GM23248 (cell line): ENCODE data around the gene BHLHA9. TPM values are rescaled to one million over a fixed set of nuclear protein-coding genes. Genes with fewer than 3 reads are reported as not detected.
A peak's percentile ranks its signal among the peaks of the same experiment; 100 is the strongest.

ENCODE experiments used
- DNase-seq: peaks from one replicate; pipeline ENCODE4 v3.0.0-alpha.2; 2015
- H2AFZ ChIP-seq: fragments of 200-600 bp; sonication (generic); 2 replicates; pipeline ENCODE4 v1.6.1; 2016; ENCODE audit warnings: antibody characterized with exemption
- H3F3A ChIP-seq: fragments of 200-600 bp; sonication (generic); 2 replicates; pipeline ENCODE4 v1.6.1; 2016; ENCODE audit warnings: mild to moderate bottlenecking, antibody characterized with exemption, mixed run types; ENCODE audit not compliant: insufficient read depth
- H3K27ac ChIP-seq: fragments of 200-600 bp; sonication (generic); 2 replicates; pipeline ENCODE4 v1.5.1; 2016; ENCODE audit warnings: mild to moderate bottlenecking
- H3K27me3 ChIP-seq: fragments of 200-600 bp; sonication (generic); replicated peaks from 2 replicates; pipeline ENCODE4 v1.6.1; 2016; ENCODE audit warnings: mild to moderate bottlenecking; ENCODE audit not compliant: insufficient read depth
- H3K36me3 ChIP-seq: fragments of 200-600 bp; sonication (generic); 2 replicates; pipeline ENCODE4 v1.6.1; 2016; ENCODE audit warnings: low read depth, mild to moderate bottlenecking
- H3K4me1 ChIP-seq: fragments of 200-600 bp; sonication (generic); 2 replicates; pipeline ENCODE4 v1.6.1; 2016; ENCODE audit warnings: mild to moderate bottlenecking; ENCODE audit not compliant: insufficient read depth
- H3K4me2 ChIP-seq: fragments of 200-600 bp; sonication (generic); one replicate; pipeline ENCODE4 v1.6.1; 2016; ENCODE audit warnings: mild to moderate bottlenecking; ENCODE audit not compliant: unreplicated experiment
- H3K4me3 ChIP-seq: fragments of 200-600 bp; sonication (generic); 2 replicates; pipeline ENCODE4 v1.5.1; 2016; ENCODE audit warnings: mild to moderate bottlenecking
- H3K79me2 ChIP-seq: fragments of 200-600 bp; sonication (generic); 2 replicates; pipeline ENCODE4 v1.6.1; 2016; ENCODE audit warnings: mild to moderate bottlenecking; ENCODE audit not compliant: insufficient read depth
- H3K9ac ChIP-seq: fragments of 200-600 bp; sonication (generic); 2 replicates; pipeline ENCODE4 v1.6.1; 2016; ENCODE audit warnings: mild to moderate bottlenecking
- H3K9me2 ChIP-seq: fragments of 200-600 bp; sonication (generic); 2 replicates; pipeline ENCODE4 v1.6.1; 2016; ENCODE audit warnings: mixed run types, mild to moderate bottlenecking, moderate library complexity; ENCODE audit not compliant: insufficient read depth
- H3K9me3 ChIP-seq: fragments of 200-600 bp; sonication (generic); one replicate; pipeline ENCODE4 v1.6.1; 2017; ENCODE audit warnings: low read depth
- H4K20me1 ChIP-seq: fragments of 200-600 bp; sonication (generic); 2 replicates; pipeline ENCODE4 v1.6.0; 2016; ENCODE audit not compliant: insufficient read depth
- EZH2 ChIP-seq: fragments of 200-600 bp; sonication (generic); IDR thresholded peaks from 2 replicates; pipeline ENCODE4 v1.6.1; 2018; ENCODE audit warnings: antibody characterized with exemption, mild to moderate bottlenecking; ENCODE audit not compliant: insufficient read depth, poor library complexity, severe bottlenecking
- EZH2phosphoT487 ChIP-seq: fragments of 200-600 bp; sonication (generic); IDR thresholded peaks from 2 replicates; pipeline ENCODE4 v1.6.1; 2018; ENCODE audit warnings: antibody characterized with exemption, moderate library complexity, mild to moderate bottlenecking, low read depth; ENCODE audit not compliant: insufficient read depth
- WGBS, 2 experiments: methylation state at CpG; one replicate each; pipeline ENCODE4 v1.1.6; 2015 to 2017; ENCODE audit warnings: low lambda C conversion rate in 2 of 2, low coverage in 1 of 2; ENCODE audit errors: missing lambda C conversion rate in 2 of 2; 5-methylcytosine and 5-hydroxymethylcytosine counted together
- in situ Hi-C: fragments of 300-500 bp; cut with MboI; formaldehyde crosslinking; loops from 2 replicates; pipeline ENCODE4 v1.15.0; 2020
- polyA plus RNA-seq: library from polyadenylated mRNA; unstranded; fragments of >200 nt; fragmentation: Nextera tagmentation; extraction: Ambion mirVana; gene quantifications from 2 replicates; pipeline ENCODE4 v1.2.1, GENCODE V29; 2016
- total RNA-seq: library from RNA; depleted of rRNA; stranded (reverse); fragments of >200 nt; shearing (Covaris generic); gene quantifications from 2 replicates; pipeline ENCODE4 v1.2.3, GENCODE V29; 2014

The BHLHA9 gene
- total and polyA plus RNA-seq, 2 experiments from 2014 or later = not detected

DNA sequence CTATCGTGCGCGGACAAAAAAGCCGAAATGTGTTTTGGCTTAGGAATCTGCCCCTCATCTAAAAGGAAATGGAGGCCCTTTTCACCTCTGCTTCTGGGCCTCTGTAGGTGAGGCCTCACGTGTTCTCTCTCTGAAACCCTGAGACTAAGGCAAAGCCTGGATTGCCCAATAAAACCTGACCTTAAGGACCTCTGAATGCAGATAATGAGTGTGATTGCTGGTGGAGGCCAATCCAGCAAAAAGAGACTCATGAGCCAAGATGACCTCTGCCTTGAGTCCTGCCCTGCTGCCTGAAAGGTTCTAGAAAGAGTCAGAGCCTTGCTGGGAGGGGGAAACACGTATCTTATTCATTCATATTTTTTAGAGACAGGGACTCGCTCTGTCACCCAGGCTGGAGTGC, 45.9 kb upstream of the BHLHA9 start:
- Histone ChIP-seq H3K36me3 (no peaks in the 10 kb centered on the region), H4K20me1 (no peaks in the 10 kb centered on the region), H3K9ac (no peak overlapping the region), H3K27ac (no peak overlapping the region), H2AFZ (no peak overlapping the region), H3K9me3 (no peaks in the 10 kb centered on the region), H3K4me3 (no peak overlapping the region), H3K4me2 (no peak overlapping the region), H3F3A (no peaks in the 10 kb centered on the region), H3K79me2 (no peaks in the 10 kb centered on the region), H3K9me2 (no peaks in the 10 kb centered on the region), H3K4me1 (no peaks in the 10 kb centered on the region), H3K27me3 (peaks cover 24% of the 10 kb centered on the region)
- no peak for TF ChIP-seq EZH2
- TF ChIP-seq EZH2phosphoT487 = no peak
- in situ Hi-C loops = no loop called here
- 80 to 83% methylated on average over 7 of the region's 7 CpGs for WGBS, 2 experiments
- no peak for DNase-seq

DNA sequence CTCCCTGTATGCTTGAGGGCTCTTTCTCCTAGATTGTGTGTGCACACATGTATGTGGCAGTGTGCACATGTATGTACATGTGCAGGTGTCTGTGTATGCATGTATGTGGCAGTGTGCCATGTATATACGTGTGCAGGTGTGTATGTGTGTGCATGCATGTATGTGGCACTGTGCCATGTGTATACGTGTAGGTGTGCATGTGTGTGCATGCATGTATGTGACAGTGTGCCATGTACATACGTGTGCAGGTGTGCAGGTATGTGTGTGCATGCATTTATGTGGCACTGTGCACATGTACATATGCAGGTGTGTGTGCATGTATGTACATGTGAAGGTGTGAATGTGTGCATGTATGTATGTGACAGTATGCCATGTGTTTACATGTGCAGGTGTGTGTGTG, 43.9 kb upstream of the BHLHA9 start:
- Histone ChIP-seq H3K9ac (no peak overlapping the region), H4K20me1 (no peaks in the 10 kb centered on the region), H3K9me2 (no peaks in the 10 kb centered on the region), H3K4me1 (peaks cover 3% of the 10 kb centered on the region; the same call in 1 of the 2 replicates), H3K27ac (no peak overlapping the region), H2AFZ (no peak overlapping the region), H3K4me2 (no peak overlapping the region), H3K27me3 (peaks cover 20% of the 10 kb centered on the region), H3K79me2 (no peaks in the 10 kb centered on the region), H3K9me3 (no peaks in the 10 kb centered on the region), H3F3A (no peaks in the 10 kb centered on the region), H3K36me3 (no peaks in the 10 kb centered on the region), H3K4me3 (no peak overlapping the region)
- in situ Hi-C loops = no loop called here
- TF ChIP-seq EZH2 (no peak), EZH2phosphoT487 (no peak)
- no peak for DNase-seq
- WGBS, 2 experiments = 50 to 66% methylated on average over 3 of the region's 3 CpGs

DNA sequence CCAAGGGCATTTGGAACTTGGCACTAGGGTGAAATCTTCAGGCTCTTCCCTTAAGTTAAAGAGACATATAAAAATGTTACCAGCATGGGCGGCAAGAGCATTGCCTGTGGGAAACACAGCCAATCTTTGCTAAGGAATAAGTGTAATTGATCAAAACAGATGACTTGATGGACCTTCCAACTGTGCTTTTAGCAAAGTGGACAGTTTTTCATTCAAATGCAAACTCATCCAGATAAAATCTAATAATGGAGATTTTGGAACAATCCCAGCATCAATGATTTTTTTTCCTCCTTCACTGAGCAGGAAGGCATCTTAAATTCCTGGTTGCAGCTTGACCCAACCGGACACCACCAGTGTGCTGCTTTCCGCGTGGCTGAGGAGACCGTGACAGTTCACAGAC, 42.9 kb upstream of the BHLHA9 start:
- H3K9me2 ChIP-seq = no peaks in the 10 kb centered on the region
- H3K27me3 ChIP-seq = peaks cover 13% of the 10 kb centered on the region
- no peak for DNase-seq
- H3K4me1 ChIP-seq = peaks cover 13% of the 10 kb centered on the region
- H3K36me3 ChIP-seq = no peaks in the 10 kb centered on the region
- no peak for TF ChIP-seq EZH2phosphoT487
- no peak for TF ChIP-seq EZH2
- in situ Hi-C loops = no loop called here
- peaks cover 8% of the 10 kb centered on the region for H3F3A ChIP-seq
- no peak overlapping the region for H3K4me2 ChIP-seq
- no peak overlapping the region for H3K4me3 ChIP-seq
- no peaks in the 10 kb centered on the region for H3K79me2 ChIP-seq
- H2AFZ ChIP-seq = no peak overlapping the region
- no peak overlapping the region for H3K27ac ChIP-seq
- 82 to 88% methylated on average over 5 of the region's 5 CpGs for WGBS, 2 experiments
- H3K9ac ChIP-seq = no peak overlapping the region
- no peaks in the 10 kb centered on the region for H3K9me3 ChIP-seq
- no peaks in the 10 kb centered on the region for H4K20me1 ChIP-seq

DNA sequence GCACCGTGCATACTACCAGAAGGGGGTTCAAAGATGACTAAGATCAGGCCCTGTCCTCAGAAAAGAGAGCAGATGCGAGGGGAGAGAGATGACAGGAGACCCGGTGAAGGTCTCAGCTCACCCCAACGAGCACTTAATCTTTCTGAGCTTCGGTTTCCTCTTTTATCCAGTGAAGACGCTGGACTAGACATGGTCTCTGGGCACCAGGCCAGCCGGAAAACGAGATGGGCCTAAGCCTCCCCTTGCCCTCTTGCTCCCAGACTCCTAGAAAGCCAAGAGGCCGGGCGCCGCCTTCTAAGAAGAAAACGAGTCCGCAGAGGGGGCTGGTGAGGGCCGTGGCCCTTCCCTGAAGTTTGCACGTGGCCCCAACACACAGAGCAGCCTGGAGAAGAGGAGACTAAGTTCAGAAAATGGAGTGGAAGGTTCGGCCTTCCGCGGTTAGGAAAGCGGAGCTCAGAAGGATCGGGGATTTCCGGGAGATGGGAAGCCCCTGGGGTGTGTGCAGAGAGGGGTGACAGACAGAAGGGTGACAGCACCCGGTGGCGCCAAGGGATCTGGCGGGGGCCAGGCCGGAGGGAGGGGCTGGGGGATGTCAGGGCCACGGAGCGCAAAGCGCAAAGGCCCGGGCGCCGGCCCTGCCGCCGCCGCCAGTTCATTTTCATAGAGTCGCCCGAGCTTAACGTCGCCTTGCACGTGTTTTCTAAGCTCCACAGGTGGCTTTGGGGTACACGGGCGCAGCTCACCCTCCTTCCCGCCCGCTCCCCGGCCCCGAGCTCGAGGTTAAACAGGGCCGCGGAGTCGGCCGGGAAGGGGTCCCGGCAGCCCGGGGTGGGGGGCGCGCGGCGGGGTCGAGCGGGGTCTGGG, 42.1 kb upstream of the BHLHA9 start:
- TF ChIP-seq EZH2phosphoT487 (peak; percentile 55; the same call in 1 of the 2 replicates), EZH2 (peak; percentile 76)
- in situ Hi-C loops = no loop called here
- no peaks in the 10 kb centered on the region for H3K9me2 ChIP-seq
- peaks cover 19% of the 10 kb centered on the region for H3K4me1 ChIP-seq
- H3K9me3 ChIP-seq = no peaks in the 10 kb centered on the region
- peak overlapping the region; percentile 44 for H3K4me2 ChIP-seq
- H3K27me3 ChIP-seq = peaks cover 13% of the 10 kb centered on the region
- H3F3A ChIP-seq = peaks cover 11% of the 10 kb centered on the region
- no peaks in the 10 kb centered on the region for H3K79me2 ChIP-seq
- H2AFZ ChIP-seq = peak overlapping the region; percentile 67; the same call in 1 of the 2 replicates
- H3K4me3 ChIP-seq = peak overlapping the region; percentile 41; the same call in 1 of the 2 replicates
- no peak overlapping the region for H3K27ac ChIP-seq
- H3K36me3 ChIP-seq = no peaks in the 10 kb centered on the region
- H3K9ac ChIP-seq = no peak overlapping the region; the same call in 1 of the 2 replicates
- no peaks in the 10 kb centered on the region for H4K20me1 ChIP-seq
- 8 to 9% methylated on average over 35 to 40 of the region's 58 CpGs for WGBS, 2 experiments
- DNase-seq = peak; percentile 38
